ENCODE measurements around the gene PRKRA.

GRCh38 chr2:178485356-178485755 lies 34.4 kb upstream of the PRKRA start:
- TF ChIP-seq CTCF (IDR thresholded peaks at IDR 0.05): no peak
- TF ChIP-seq POLR2A (IDR thresholded peaks at IDR 0.05): no peak
